Astrocyte (in vitro differentiated cells and primary cell): ENCODE measurements around the gene NOP56. TPM values are rescaled to one million over a fixed set of nuclear protein-coding genes. Genes with fewer than 3 reads are reported as not detected.

Experiments
- DNase-seq: peaks from one replicate; pipeline ENCODE4 v3.0.0-alpha.2; 2010; ENCODE audit warnings: low read depth
- FAIRE-seq: peaks from 2 replicates; lab custom pipeline; 2011; peaks lifted over from hg19 to GRCh38; lab: Jason Lieb, UNC
- H2AFZ ChIP-seq: 2 replicates; pipeline ENCODE4 v1.6.0; 2012; ENCODE audit warnings: low read depth, low read length, inconsistent platforms
- H3K27ac ChIP-seq: 2 replicates; pipeline ENCODE4 v1.5.1; 2011; ENCODE audit warnings: low read depth, low read length, inconsistent platforms
- H3K27me3 ChIP-seq: 2 replicates; pipeline ENCODE4 v1.6.0; 2011; ENCODE audit warnings: low read length, inconsistent platforms; ENCODE audit not compliant: insufficient read depth
- H3K36me3 ChIP-seq: 2 replicates; pipeline ENCODE4 v1.5.1; 2011; ENCODE audit warnings: low read length, inconsistent platforms; ENCODE audit not compliant: insufficient read depth
- H3K4me1 ChIP-seq: 2 replicates; pipeline ENCODE4 v1.5.1; 2011; ENCODE audit warnings: low read length, inconsistent platforms; ENCODE audit not compliant: insufficient read depth
- H3K4me2 ChIP-seq: 2 replicates; pipeline ENCODE4 v1.6.0; 2012; ENCODE audit warnings: low read length, inconsistent platforms
- H3K4me3 ChIP-seq: 2 replicates; pipeline ENCODE4 v1.5.1; 2011; ENCODE audit warnings: low read depth, mild to moderate bottlenecking, low read length, inconsistent platforms; ENCODE audit not compliant: insufficient read depth
- H3K79me2 ChIP-seq: 2 replicates; pipeline ENCODE4 v1.6.0; 2012; ENCODE audit warnings: mild to moderate bottlenecking, low read length, inconsistent platforms; ENCODE audit not compliant: insufficient read depth
- H3K9ac ChIP-seq: 2 replicates; pipeline ENCODE4 v1.6.0; 2012; ENCODE audit warnings: mild to moderate bottlenecking, low read length, inconsistent platforms
- H3K9me3 ChIP-seq: 2 replicates; pipeline ENCODE4 v1.5.1; 2012; ENCODE audit warnings: low read depth, mild to moderate bottlenecking, low read length, inconsistent platforms; ENCODE audit not compliant: insufficient read depth
- H4K20me1 ChIP-seq: 2 replicates; pipeline ENCODE4 v1.6.0; 2012; ENCODE audit warnings: low read length, inconsistent platforms; ENCODE audit not compliant: insufficient read depth
- H3K27ac Mint-ChIP-seq: one replicate; pipeline ENCODE4 v1.8.0; 2021; ENCODE audit warnings: mild to moderate bottlenecking, mixed read lengths; ENCODE audit not compliant: unreplicated experiment
- H3K27me3 Mint-ChIP-seq: one replicate; pipeline ENCODE4 v1.8.0; 2021; ENCODE audit warnings: low read depth, mixed read lengths; ENCODE audit not compliant: unreplicated experiment
- H3K36me3 Mint-ChIP-seq: one replicate; pipeline ENCODE4 v1.8.0; 2021; ENCODE audit warnings: low read depth, mixed read lengths; ENCODE audit not compliant: unreplicated experiment
- H3K4me1 Mint-ChIP-seq: one replicate; pipeline ENCODE4 v1.8.0; 2021; ENCODE audit warnings: low read depth, mixed read lengths; ENCODE audit not compliant: unreplicated experiment
- H3K4me3 Mint-ChIP-seq: one replicate; pipeline ENCODE4 v1.8.0; 2021; ENCODE audit warnings: mild to moderate bottlenecking, moderate library complexity, mixed read lengths; ENCODE audit not compliant: unreplicated experiment
- H3K9me3 Mint-ChIP-seq: one replicate; pipeline ENCODE4 v1.8.0; 2021; ENCODE audit warnings: mild to moderate bottlenecking, mixed read lengths; ENCODE audit not compliant: unreplicated experiment
- EZH2 ChIP-seq: IDR thresholded peaks from 2 replicates; pipeline ENCODE4 v1.6.1; 2012; ENCODE audit warnings: mild to moderate bottlenecking, low read length, inconsistent platforms; ENCODE audit not compliant: insufficient read depth
- total RNA-seq: library from RNA; stranded (reverse); gene quantifications from 2 replicates; pipeline ENCODE4 v1.2.1, GENCODE V29; 2021
- TF ChIP-seq, protein P1 (sequence below): IDR thresholded peaks from 2 replicates; pipeline ENCODE4 v1.5.1; 2011; ENCODE audit warnings: low read depth, mild to moderate bottlenecking, inconsistent platforms, low read length, moderate library complexity; ENCODE audit not compliant: insufficient read depth

NOP56 gene
- total RNA-seq, 1 donor from 2014 or later = 292 TPM

DNA sequence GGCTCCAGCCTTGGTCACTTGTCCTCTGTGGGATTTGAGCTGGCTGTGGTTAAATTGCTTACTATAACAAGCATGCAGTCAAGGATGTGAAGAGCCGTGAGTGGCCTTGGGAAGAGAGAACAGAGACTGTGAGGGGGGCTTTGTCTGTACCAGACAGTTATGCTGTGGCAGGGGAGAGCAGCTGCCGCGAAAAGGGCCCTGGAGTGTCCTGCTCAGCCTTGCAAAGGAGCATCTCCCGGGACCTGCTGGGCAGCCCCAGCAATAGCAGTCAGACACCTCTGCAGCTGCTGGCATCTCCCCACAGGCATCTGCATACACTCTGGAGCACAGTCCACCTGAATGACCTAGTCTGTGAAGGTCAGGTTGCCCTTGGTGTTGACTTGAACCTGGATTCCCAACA lies 46.5 kb downstream of the NOP56 start:
- no peaks in the 10 kb centered on the region for H3K36me3 ChIP-seq
- H3K27ac ChIP-seq = no peak overlapping the region
- Mint-ChIP-seq H3K36me3 (no peaks in the 10 kb centered on the region), H3K27me3 (peaks cover 73% of the 10 kb centered on the region), H3K27ac (no peak overlapping the region), H3K4me1 (no peaks in the 10 kb centered on the region), H3K9me3 (peaks cover 5% of the 10 kb centered on the region), H3K4me3 (no peak overlapping the region)
- no peaks in the 10 kb centered on the region for H3K79me2 ChIP-seq
- H3K4me2 ChIP-seq = no peak overlapping the region
- H3K27me3 ChIP-seq = peaks cover 39% of the 10 kb centered on the region
- no peak overlapping the region for H3K9ac ChIP-seq
- DNase-seq (no peak), FAIRE-seq (no peak)
- no peaks in the 10 kb centered on the region for H3K9me3 ChIP-seq
- no peak overlapping the region for H2AFZ ChIP-seq
- H4K20me1 ChIP-seq = peaks cover 12% of the 10 kb centered on the region
- TF ChIP-seq EZH2 = no peak
- H3K4me3 ChIP-seq = no peak overlapping the region
- no peaks in the 10 kb centered on the region for H3K4me1 ChIP-seq

DNA sequence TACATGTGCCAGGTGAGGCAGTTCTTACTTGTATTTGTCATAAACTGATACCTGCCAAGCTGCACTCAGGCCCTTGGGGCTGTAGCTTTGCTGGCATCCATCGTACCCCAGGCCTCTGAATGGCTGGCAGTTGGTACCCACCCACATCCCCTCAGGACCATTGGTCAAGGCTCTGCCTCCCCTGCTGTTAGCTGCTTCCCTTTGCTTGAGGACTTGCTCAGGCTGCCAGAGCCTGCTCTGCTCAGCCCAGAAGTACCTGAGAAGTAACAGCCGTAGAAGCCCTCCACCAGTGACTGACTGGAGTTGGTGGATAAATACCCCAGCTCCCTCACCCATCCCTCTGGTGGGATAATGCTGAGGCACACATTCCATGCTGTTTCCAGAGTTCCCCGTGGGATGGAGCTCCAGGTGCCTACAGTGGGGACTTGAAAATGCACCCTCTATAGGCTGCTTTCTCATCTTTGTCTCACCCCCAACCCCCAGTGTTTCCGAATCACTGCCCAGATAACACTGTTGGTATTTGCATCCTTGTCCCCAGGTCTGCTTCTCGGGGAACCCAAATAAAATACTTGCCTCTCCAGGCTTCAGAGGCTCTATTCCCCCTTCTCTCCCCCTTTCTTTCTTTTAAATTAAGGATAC lies 47.5 kb downstream of the NOP56 start:
- peaks cover 29% of the 10 kb centered on the region for H3K27me3 ChIP-seq
- no peak for FAIRE-seq

DNA sequence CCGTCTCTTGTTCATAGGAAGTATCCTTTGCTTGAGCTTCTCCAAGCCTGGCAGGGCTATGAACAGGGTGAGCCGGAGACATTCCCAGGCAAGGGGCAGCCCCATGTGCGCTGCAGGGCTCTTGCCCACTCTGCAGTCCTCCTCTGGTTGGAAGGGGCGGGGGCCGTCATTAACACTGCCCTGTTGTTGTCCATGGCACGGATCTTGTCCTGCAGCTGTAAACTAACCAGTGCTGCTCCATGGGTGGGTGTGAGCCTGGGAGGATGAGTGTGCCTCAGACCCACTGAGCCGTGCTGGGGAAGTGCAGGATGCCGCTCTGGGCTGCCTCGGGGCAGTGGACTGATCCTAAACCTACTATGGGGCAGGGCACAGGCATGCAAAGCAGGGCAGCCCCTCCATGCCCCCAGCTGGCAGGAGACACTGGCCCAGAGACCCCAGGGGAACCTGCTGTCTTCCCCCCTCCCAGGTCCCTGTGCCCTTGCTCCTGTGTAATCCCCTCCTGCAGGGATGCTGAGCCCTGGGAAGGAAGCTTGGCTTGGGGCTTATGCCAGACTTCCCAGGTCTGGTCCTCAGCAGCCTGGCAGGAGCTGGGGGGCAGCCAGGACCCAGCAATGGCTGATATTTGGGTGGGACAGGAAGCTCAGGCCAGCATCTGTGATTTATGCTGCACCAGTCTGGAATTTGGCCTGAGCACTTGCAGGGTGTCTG lies 48.6 kb downstream of the NOP56 start:
- H3K9me3 Mint-ChIP-seq = peaks cover 2% of the 10 kb centered on the region
- H3K9me3 ChIP-seq = no peaks in the 10 kb centered on the region

More for the DNA sequence above, 47.5 kb downstream of the NOP56 start:
- no peaks in the 10 kb centered on the region for H3K4me1 ChIP-seq
- H3K9me3 ChIP-seq = no peaks in the 10 kb centered on the region
- H3K79me2 ChIP-seq = no peaks in the 10 kb centered on the region
- H3K9ac ChIP-seq = no peak overlapping the region
- no peaks in the 10 kb centered on the region for H3K36me3 ChIP-seq
- no peak overlapping the region for H2AFZ ChIP-seq
- H3K4me3 ChIP-seq = no peak overlapping the region
- H3K4me2 ChIP-seq = no peak overlapping the region
- no peaks in the 10 kb centered on the region for H3K4me1 Mint-ChIP-seq
- no peak for DNase-seq
- H3K36me3 Mint-ChIP-seq = no peaks in the 10 kb centered on the region
- peaks cover 3% of the 10 kb centered on the region for H4K20me1 ChIP-seq
- no peak overlapping the region for H3K27ac ChIP-seq
- H3K27me3 Mint-ChIP-seq = peaks cover 72% of the 10 kb centered on the region
- TF ChIP-seq, protein P1, sequence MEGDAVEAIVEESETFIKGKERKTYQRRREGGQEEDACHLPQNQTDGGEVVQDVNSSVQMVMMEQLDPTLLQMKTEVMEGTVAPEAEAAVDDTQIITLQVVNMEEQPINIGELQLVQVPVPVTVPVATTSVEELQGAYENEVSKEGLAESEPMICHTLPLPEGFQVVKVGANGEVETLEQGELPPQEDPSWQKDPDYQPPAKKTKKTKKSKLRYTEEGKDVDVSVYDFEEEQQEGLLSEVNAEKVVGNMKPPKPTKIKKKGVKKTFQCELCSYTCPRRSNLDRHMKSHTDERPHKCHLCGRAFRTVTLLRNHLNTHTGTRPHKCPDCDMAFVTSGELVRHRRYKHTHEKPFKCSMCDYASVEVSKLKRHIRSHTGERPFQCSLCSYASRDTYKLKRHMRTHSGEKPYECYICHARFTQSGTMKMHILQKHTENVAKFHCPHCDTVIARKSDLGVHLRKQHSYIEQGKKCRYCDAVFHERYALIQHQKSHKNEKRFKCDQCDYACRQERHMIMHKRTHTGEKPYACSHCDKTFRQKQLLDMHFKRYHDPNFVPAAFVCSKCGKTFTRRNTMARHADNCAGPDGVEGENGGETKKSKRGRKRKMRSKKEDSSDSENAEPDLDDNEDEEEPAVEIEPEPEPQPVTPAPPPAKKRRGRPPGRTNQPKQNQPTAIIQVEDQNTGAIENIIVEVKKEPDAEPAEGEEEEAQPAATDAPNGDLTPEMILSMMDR = no peak
- no peak for TF ChIP-seq EZH2
- no peak overlapping the region for H3K27ac Mint-ChIP-seq
- no peak overlapping the region for H3K4me3 Mint-ChIP-seq
- peaks cover 7% of the 10 kb centered on the region for H3K9me3 Mint-ChIP-seq

More for the DNA sequence above, 48.6 kb downstream of the NOP56 start:
- FAIRE-seq (no peak), DNase-seq (no peak)
- H3K27me3 Mint-ChIP-seq = peaks cover 65% of the 10 kb centered on the region
- H3K36me3 Mint-ChIP-seq = no peaks in the 10 kb centered on the region
- no peak overlapping the region for H3K27ac Mint-ChIP-seq
- Histone ChIP-seq H2AFZ (no peak overlapping the region), H3K79me2 (no peaks in the 10 kb centered on the region), H3K27ac (no peak overlapping the region), H3K27me3 (peaks cover 17% of the 10 kb centered on the region), H3K4me1 (no peaks in the 10 kb centered on the region), H3K9ac (no peak overlapping the region), H4K20me1 (no peaks in the 10 kb centered on the region), H3K36me3 (no peaks in the 10 kb centered on the region), H3K4me2 (no peak overlapping the region), H3K4me3 (no peak overlapping the region)
- TF ChIP-seq EZH2 = no peak
- TF ChIP-seq, protein P1 = no peak
- no peak overlapping the region for H3K4me3 Mint-ChIP-seq
- H3K4me1 Mint-ChIP-seq = no peaks in the 10 kb centered on the region
